SIG-M5 treated with dmso at 0.1 percent for 504 hours (cell line): ENCODE results near the gene TRIM66.
"Not testable (repeated sequence)": the region's sequence is repeated elsewhere in the genome, so short reads cannot be mapped to it uniquely, and the experiment has no call there.

Source experiments
- DNase-seq: peaks from one replicate; lab custom pipeline; 2025; ENCODE audit not compliant: unreplicated experiment; lab: John Stamatoyannopoulos, UW

The TRIM66 gene

DNA sequence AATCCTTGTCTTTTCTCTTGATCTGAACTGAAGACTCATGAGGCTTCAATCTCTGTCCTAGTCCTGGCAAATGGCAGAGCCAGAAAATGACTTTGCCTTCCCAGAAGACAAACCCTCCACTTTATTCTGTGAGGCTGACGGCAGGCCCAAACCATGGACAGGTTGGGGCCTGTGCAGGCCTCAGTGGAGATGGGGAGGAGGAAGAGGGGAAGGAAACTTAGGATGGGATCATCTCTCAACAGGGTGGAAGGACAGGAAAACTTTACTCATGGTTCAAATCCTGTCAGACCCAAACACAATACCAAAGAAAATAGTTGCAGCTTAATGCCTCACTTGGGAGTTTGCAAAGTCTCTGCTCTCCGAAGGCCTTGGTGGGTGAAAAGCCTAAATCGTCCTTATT is 10.0 kb upstream of the TRIM66 start:
- DNase-seq, result no peak

DNA sequence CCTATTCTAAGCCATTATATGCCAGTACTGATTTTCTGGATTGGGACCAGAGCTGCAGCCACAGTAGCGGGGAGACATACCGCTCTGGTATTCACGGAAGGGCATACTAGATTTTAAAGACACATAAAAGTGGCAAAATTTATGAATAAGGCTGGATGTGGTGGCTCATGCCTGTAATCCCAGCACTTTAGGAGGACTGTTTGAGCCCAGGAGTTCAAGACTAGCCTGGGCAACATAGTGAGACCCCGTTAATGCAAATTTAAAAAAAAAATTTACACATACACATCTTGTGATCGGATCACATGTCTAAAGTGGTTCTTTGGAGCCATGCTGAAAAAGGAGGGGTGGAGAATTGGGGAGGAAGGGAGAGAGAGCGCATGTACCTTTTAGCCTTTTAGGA is 9.1 kb upstream of the TRIM66 start:
- DNase-seq, result no peak

DNA sequence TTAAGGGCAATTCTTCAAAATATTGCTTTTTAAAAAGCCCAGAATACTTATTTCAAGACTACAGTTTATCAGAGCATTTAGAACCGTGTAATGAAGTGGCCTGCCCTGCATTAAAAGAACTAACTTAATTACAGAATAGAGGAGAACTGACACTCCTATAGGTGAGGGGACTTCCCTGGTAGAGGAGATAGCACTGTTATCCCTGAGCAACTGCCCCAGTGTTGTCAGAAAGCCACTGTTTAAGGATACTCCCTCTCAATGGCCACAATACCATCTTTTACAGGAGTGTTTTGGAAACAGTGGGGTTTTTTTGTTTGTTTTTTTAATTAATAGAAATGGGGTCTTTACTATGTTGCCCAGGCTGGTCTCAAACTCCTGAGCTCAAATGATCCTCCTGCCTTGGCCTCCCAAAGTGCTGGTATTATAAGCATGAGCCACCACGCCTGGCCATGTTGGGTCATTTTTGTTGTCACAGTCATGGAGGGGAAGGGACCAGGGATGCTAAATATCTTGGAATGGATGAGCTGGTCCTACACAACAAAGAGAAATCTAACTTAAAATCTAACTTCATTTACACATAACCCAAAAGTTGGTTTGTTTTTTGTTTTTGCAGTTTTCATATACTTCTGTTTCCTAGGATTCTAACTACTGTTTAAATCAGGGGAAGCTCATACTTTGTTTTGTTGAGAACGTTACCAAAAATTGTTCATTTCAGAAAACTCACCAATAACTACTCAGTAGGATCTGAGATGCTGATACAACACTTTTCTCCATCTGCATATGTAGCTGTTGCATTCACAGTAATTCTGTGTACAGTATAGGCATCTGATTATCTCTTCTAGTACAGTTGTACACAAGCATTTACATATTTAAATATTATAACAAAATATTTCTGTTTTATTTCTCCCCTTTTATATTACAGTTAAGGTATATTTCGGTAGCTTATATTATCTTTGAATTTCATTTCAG is 8.2 kb upstream of the TRIM66 start:
- no peak for DNase-seq

DNA sequence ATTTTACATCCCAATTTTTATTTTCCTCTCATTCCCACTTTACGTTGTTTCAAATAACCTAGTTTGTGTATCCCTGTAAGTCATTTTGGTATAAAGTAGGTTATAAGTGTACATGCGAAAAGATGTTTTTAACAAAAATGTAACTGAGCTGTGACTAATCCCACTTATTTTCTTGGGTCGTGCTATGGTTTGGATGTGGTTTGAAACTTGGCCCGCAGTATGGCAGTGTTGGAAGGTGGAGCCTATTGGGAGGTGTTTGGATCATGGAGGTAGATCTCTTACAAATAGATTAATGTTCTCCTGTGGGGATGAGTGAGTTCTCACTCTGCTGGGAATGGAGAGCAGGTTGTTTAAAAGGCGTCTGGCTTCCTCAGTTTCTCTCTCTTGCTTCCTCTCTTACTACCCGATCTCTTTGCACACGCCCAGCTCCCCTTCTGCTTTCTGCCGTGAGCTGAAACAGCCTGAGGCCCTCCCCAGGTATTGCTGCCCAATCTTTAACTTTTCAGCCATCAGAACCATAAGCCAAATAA is 7.3 kb upstream of the TRIM66 start:
- DNase-seq, result no peak

DNA sequence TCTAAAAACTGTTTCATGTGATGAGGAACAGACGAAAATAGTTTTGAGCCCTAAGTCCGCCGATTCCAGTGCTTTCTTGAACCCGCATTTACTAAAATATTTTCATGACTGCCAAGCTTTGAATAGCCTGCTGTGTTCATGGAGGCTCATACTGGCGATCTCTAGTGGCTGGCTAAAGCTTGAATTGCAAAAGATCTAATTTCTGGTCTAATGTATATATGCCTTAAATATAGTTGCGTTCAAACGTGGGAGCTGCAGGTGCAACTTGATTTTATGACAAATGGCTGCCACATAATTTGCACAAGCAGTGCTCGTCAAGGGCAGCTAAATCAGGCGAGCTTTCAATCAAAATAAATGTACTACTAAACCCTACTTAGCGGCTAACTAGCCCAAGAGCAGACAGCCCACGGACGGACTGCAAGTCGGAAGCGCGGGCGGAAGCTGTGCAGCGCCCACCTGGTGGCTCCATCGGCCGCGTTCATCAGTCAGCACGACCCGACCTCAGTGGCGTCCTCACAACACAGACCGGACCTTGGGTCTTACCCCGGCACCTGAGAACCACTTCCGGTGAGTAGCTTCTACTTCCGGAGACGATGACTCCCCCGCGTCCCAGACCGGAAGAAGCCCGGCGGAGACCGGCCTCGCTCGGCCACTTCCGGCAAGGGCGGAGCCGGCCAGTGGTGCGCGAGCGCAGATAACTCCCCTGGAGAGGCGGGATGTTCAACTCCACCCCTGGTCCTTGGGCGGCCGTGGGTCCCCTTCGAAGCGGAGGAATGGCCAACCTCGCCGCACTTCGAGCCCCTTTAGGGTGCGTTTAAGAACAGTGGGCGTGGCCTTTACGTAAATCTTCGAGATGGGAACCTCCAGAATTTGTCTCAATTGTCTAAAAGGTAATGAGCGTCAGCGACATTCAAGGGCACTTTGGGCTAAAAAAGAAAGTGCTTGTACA is 6.2 kb upstream of the TRIM66 start:
- DNase-seq, result peak; percentile 88

DNA sequence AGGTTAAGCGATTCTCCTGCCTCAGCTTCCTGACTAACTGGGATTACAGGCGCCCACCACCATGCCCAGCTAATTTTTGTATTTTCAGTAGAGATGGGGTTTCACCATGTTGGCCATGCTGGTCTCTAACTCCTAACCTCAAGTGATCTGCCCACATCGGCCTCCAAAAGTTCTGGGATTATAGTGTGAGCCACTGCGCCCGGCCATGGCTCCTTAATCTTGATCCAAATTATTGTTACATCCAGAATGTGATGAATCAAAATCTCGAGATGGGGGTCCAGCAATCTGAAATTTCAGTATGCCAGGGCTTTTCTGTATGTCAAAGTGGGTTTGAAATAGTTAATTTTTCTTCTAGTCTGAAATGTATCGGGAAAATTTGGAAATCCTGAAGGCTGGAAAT is 3.9 kb upstream of the TRIM66 start:
- no peak for DNase-seq

DNA sequence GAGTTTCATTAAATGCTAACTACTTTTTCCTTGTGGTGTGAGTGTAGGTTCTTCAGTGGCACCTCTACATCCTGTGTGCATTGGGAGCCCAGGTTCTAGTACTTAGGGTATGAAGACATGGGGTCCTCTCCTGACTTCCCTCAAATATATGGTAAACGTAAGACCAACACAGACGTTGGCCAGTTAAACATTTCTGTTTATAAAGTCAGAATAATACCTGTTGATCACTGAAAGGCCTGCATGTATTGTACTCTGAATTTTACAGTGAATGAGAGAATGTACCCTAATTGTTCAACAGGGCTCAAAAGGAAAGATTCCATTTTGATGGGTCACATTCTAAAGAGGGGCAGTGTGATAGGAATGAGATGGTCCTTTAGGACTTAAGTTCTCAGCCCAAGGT is 3.4 kb upstream of the TRIM66 start:
- no peak for DNase-seq

DNA sequence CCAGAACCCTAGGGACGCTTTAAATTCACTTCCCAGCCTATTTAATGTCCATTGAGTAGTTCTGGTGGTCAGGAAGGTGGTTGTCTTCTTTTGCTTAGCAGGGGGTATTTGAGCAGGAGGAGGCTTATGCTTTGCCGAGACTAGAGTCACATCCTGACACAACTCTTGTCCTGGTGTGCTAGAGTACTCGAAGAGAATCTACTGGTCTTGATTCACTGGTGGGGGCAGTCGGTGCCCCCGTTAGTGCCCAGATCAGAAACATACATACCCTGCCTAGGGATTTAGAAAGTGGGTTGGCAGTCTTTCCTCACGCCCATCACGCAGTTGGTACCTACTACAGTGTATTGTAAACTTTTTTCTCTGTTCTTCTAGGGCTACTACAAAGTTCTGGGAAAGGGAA is 2.8 kb upstream of the TRIM66 start:
- no peak for DNase-seq

DNA sequence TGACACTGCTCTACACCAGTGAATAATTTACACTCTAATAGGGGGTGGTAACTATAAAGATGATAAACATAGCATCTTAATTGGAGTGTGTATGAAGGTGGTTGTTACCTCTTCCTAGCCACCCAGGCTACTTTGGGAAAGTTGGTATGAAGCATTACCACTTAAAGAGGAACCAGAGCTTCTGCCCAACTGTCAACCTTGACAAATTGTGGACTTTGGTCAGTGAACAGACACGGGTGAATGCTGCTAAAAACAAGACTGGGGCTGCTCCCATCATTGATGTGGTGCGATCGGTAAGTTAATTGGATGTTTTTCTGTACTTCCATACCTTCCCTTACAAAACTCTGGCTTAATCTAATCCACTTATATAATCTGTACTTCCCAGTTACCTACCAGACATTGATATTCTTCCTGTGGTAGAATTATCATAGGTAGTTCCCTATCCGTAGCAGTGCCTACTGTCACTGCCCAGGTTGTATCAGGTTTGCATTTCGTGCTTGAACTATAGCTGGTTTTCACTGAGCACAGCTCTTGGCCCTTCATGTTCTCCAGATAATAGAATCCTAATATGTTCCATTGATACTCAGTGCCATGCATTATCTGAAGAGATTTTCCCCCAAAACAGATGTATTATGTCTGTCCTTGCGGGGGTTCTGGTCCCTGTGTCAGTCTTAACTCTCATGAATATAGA is 2.3 kb upstream of the TRIM66 start:
- DNase-seq, result no peak

DNA sequence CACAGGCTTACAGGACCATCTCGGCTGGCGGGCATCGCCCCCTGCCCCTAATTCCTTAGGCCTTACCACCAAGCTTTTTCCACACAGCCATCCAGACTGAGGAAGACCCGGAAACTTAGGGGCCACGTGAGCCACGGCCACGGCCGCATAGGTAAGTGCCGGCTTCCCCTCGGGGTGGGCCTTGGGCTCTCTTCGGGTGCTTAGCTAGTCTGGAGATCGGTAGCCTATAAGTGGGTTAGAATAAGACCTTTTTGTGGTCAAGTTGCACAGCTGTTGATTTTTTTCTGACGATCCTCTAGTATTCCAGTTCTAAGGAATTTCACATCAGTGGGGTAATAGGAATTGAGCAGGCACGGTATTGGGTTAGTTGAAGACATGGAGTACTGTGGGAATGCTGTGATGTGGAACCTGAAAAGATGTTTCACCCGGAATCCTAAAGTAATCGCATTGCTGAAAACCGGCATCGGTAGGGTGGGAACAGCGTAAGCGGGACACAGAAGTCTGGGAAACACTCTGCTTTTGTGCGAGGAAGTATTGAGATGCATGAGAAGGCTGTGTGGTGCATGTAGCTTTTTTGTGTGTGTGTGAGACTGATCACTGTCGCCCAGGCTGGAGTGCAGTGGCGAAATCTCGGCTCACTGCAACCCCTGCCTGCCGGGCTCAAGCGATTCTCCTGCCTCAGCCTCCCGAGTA is 796 bp upstream of the TRIM66 start:
- DNase-seq, result no peak

DNA sequence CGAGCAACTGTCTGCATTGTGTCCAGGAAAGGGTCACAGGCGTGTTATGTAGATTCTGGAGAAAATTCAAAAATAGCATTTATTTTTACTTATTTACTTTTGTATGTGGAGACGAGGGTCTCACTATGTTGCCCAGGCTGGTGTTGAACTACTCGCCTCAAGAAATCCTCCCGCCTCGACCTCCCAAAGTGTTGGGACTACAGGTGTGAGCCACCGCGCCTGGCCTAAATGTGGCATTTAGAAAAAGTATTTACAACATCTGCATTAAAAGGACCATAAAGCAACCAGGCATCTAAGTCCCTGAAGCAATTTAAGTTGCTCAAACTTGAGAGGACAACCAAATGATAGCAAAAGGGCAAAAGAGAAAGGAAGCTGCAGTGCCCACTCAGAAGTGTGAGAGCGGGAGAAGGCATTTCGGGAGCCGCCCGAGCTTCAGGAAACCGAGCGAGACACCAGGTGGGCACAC is 595 bp downstream of the TRIM66 start:
- no peak for DNase-seq

DNA sequence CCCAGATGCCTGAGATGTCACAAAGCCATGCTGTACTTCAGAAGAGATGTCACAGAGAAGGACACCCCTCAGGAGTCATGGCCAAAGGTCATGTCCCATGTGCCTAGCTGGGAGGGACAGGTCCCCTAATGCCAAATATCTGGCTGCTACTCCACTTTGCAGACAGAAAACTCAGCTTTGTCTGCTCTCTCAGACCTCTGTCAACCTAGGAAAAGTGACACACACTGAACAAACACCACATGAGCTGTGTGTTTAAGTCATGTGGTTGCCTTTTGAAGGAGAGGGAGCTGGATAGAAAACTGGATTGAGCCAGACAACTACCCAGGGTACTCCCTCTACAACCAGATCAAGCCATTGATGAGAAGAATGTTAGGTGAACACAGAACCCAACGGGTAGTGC is 3.5 kb downstream of the TRIM66 start:
- no peak for DNase-seq

DNA sequence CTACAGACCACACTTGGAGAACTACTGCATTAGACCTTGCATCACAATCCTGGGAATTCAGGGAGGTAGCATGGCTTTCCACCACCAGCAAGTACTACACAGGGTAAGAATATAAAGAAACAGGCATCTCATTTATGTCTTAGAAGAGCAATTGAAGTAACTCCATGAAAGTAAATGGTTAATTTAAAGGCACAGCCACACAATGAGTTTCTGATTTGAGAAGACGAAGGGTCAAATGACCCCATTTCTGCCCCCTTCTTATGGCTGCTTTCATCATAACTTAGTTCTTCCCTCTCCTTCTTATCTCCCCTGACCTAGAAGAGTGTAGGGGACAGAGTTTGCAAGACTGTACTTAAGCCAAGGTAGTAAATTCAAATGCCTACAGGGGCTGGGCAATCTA is 6.0 kb downstream of the TRIM66 start:
- no peak for DNase-seq

DNA sequence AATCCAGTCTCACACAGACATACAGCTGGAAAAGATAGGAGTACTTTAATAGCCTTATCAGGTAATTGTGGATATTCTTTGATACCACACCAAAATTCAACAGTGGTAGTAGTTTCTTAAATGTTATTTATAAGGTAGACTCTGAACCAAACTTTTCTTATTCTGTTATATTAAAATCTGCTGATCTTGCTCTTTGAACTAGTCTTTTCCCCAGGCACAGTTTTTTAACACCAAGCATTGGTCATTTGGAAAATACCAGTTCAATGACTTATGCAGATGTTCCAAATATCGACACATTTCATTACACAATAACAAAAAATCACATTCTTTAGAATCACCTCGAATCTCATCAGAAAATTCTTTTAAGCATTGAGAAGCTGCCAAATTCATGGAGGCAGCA is 7.6 kb downstream of the TRIM66 start:
- DNase-seq, result no peak

DNA sequence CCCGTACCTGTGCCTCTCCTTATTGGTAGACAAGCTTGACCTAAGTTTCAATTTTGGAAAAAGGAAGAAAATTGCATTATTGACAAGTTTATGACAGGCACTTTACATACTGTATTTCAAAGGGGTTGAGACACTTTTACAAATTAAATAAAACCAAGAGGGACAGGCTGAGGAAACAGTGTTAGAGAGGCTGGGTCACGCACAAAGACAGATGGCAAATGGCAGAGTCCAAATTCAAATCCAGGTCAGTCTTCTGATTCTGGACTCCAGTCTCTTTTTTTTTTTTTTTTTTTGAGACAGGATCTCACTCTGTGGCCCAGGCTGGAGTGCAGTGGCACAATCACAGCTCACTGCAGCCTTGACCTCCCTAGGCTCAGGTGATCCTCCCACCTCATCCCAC is 10.1 kb downstream of the TRIM66 start:
- no peak for DNase-seq

DNA sequence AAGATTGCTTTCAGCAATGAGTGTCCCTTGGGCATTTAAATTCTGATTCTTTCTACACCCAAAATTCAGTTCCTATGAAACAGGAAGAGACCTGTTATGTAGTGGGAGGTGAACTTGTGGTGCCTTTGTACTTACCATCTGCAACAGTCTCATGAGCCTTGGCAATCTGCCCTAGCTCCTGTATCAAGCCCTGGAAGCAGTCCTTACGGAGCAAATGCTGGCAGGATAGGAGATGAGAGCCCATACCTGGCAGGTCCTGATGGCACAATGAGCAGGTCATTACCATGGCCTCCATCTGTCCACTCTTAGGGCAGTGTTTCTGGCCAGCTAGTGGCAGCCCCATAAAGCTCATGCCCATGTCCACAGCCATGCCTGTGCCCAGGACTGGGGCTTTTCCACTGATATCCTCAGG is 10.8 kb downstream of the TRIM66 start:
- DNase-seq, result no peak

DNA sequence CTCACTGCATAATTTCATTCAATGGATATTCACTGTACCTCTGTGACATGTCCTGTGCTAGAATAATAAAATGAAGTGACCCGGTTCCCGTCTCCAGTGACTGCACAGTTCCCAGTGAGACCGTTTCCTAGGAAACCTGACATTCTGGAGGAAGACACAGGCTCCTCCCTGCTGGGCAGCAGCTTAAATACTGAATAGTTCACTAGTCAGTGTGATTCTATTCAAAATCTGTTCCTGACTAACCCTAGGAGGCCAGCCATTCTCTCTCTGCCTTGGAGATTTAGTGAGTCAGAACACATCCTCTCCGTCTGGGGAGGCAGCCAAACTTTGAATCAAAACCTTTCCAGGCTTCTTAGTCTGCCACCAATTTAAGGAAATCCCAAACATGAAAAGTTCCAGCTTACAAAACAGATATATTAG is 11.3 kb downstream of the TRIM66 start:
- no peak for DNase-seq

DNA sequence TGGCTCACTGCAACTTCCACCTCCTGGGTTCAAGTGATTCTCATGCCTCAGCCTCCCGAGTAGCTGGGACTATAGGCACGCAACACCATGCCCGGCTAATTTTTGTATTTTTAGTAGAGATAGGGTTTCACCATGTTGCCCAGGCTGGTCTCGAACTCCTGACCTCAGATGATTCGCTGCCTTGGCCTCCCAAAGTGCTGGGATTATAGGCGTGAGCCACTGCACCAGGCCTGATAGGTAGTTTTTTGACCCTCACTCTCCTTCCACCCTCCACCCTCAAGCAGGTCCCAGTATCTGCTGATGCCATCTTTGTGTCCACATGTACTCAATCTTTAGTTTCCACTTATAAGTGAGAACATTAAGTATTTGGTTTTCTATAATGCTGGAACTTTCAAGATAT is 12.4 kb downstream of the TRIM66 start:
- DNase-seq, result not testable (repeated sequence)

DNA sequence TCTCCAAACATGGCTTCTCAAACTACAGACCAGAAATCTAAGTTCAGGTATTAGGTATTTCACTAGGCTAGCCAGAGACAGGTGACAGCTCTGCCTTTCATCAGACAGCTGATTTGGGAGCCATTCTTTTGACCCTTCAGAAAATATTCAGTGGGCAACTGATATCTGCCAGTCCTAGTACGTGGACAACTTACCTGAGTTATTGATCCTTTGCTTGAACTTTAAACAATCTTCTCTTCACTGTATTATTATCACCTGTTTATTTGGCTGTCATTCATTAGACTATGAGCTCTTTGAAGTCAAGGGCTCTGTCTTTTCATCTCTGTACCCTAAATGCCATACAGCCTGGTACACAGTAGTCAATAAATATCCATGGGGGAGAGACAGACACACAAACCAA is 17.2 kb downstream of the TRIM66 start:
- DNase-seq, result no peak
